Suprapubic skin (tissue), 4 donors: ENCODE results near the gene IVD.

Experiments used
- EP300 ChIP-seq: sonication (generic); formaldehyde crosslinking; IDR thresholded peaks from one replicate; pipeline ENCODE4 v1.6.1; 2017; ENCODE audit warnings: antibody characterized with exemption
- POLR2A ChIP-seq, 2 donors: fragments of 450-650 bp; IDR thresholded peaks; one replicate each; pipeline ENCODE4 v1.6.1; 2017; ENCODE audit warnings: antibody characterized with exemption in 2 of 2, mild to moderate bottlenecking in 2 of 2, moderate library complexity in 2 of 2
- POLR2AphosphoS5 ChIP-seq, 3 donors: sonication (generic); formaldehyde crosslinking; IDR thresholded peaks; one replicate each; pipeline ENCODE4 v1.6.1; 2017; ENCODE audit warnings: antibody characterized with exemption in 3 of 3
- TF ChIP-seq, protein P1 (sequence below), 2 donors: fragments of 200-600 bp in 1 of 2; fragments of 450-650 bp in 1 of 2; sonication (generic) in 1 of 2; IDR thresholded peaks; one replicate each; pipeline ENCODE4 v1.5.1; 2016 to 2019; ENCODE audit warnings: antibody characterized with exemption in 2 of 2, mild to moderate bottlenecking in 1 of 2, moderate library complexity in 1 of 2

GRCh38 chr15:40389824-40390595, 15.6 kb upstream of the IVD start:
- TF ChIP-seq, protein P1, sequence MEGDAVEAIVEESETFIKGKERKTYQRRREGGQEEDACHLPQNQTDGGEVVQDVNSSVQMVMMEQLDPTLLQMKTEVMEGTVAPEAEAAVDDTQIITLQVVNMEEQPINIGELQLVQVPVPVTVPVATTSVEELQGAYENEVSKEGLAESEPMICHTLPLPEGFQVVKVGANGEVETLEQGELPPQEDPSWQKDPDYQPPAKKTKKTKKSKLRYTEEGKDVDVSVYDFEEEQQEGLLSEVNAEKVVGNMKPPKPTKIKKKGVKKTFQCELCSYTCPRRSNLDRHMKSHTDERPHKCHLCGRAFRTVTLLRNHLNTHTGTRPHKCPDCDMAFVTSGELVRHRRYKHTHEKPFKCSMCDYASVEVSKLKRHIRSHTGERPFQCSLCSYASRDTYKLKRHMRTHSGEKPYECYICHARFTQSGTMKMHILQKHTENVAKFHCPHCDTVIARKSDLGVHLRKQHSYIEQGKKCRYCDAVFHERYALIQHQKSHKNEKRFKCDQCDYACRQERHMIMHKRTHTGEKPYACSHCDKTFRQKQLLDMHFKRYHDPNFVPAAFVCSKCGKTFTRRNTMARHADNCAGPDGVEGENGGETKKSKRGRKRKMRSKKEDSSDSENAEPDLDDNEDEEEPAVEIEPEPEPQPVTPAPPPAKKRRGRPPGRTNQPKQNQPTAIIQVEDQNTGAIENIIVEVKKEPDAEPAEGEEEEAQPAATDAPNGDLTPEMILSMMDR (IDR thresholded peaks at IDR 0.05), result no peak
- TF ChIP-seq POLR2A (IDR thresholded peaks at IDR 0.05), result no peak
- TF ChIP-seq POLR2AphosphoS5 (IDR thresholded peaks at IDR 0.05), result no peak
- TF ChIP-seq EP300, result no peak
